GM10266 (cell line): ENCODE data around the gene REX1BD.

Experiments used
- DNase-seq: peaks from one replicate; pipeline ENCODE4 v3.0.0; 2012; ENCODE audit errors: extremely low spot score
- CTCF ChIP-seq: IDR thresholded peaks from 2 replicates; pipeline ENCODE4 v1.5.1; 2012; ENCODE audit warnings: mild to moderate bottlenecking, low read depth; ENCODE audit not compliant: control insufficient read depth, insufficient read depth; ENCODE audit errors: missing control alignments

The REX1BD gene

GRCh38 chr19:18636969-18637629, 48.5 kb downstream of the REX1BD start, which contains the start of gene KLHL26:
TSS of gene KLHL26 (plus strand) at chr19:18637028. CDS start at chr19:18637055, 27 bp downstream.
- DNase-seq, result no peak
- no peak for TF ChIP-seq CTCF

- TF ChIP-seq CTCF, result peak; percentile 22
- DNase-seq, result no peak
Observed at GRCh38 chr19:18637673-18638630, 49.4 kb downstream of the REX1BD start.

GRCh38 chr19:18639706-18640243, 51.2 kb downstream of the REX1BD start:
- no peak for TF ChIP-seq CTCF
- no peak for DNase-seq
